Measurements from ENCODE around the gene AGPAT2. TPM values are rescaled to one million over a fixed set of nuclear protein-coding genes. Genes with fewer than 3 reads are reported as not detected.

Gene AGPAT2
- total RNA-seq, 1 donor from 2014 or later = 106 TPM

DNA sequence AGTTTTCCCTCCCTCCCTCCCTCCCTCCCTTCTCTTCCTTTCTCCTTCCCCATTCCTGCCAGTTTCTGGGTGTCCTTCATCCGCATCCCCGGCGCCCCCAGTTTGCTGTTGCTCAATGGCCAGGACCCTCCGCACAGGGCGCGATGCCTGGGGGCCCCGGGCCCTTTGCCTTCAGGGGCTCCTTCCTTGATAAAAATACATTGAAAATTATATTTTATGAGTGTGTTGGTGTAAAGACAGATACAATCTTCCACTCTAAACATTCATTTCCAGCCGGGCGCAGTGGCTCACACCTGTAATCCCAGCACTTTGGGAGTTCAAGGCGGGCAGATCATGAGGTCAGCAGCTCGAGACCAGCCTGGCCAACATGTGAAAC lies 7.6 kb upstream of the AGPAT2 start:
- intact Hi-C loops (cut with DNase I) = no loop called here
- Histone ChIP-seq H3K9me3 (no peaks in the 10 kb centered on the region), H3K27ac (peak overlapping the region; percentile 69), H3K4me1 (peaks cover 58% of the 10 kb centered on the region), H3K36me3 (no peaks in the 10 kb centered on the region), H3K27me3 (ENCODE audit: low read depth) (no peaks in the 10 kb centered on the region), H3K4me3 (no peak overlapping the region)
- TF ChIP-seq, protein P1, sequence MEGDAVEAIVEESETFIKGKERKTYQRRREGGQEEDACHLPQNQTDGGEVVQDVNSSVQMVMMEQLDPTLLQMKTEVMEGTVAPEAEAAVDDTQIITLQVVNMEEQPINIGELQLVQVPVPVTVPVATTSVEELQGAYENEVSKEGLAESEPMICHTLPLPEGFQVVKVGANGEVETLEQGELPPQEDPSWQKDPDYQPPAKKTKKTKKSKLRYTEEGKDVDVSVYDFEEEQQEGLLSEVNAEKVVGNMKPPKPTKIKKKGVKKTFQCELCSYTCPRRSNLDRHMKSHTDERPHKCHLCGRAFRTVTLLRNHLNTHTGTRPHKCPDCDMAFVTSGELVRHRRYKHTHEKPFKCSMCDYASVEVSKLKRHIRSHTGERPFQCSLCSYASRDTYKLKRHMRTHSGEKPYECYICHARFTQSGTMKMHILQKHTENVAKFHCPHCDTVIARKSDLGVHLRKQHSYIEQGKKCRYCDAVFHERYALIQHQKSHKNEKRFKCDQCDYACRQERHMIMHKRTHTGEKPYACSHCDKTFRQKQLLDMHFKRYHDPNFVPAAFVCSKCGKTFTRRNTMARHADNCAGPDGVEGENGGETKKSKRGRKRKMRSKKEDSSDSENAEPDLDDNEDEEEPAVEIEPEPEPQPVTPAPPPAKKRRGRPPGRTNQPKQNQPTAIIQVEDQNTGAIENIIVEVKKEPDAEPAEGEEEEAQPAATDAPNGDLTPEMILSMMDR (IDR thresholded peaks at IDR 0.05) = no peak
- DNase-seq = no peak
- ATAC-seq = no peak

DNA sequence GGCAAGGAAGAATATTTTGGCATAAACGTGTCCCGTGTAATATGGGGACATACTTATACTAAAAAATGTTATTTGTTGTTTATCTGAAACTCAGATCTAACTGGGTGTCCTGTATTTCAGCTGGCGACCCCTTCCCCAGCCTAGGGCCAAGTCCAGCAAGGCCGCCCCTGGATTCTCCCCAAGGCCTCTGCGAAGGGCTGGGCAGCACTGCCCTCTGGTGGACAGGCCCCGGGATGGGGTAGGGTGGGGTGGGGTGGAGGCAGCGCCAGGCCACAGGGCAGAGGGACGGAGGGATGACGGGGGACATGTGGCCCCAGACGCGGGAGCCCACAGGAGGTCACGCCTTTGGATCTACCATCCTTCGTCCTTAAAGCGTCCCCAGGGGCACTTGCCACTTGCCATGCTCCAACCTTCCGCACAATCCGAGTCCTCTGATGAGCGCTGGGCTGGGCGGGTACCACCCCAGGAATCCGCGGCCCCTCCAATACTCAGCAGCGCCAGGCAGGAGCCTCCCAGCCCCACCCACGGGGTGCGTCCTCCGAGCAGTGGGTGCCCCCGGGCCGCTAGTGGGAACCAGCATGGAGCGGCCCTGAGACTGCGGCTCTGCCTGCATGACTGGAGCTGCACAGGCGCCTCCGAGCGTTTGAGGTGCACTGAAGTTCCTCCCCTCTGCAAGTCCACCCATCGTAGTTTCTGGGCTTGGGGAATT lies 7.1 kb upstream of the AGPAT2 start:
- Histone ChIP-seq H3K27me3 (ENCODE audit: low read depth) (no peaks in the 10 kb centered on the region), H3K27ac (peak overlapping the region; percentile 62), H3K9me3 (no peaks in the 10 kb centered on the region), H3K4me3 (no peak overlapping the region), H3K4me1 (peaks cover 64% of the 10 kb centered on the region), H3K36me3 (no peaks in the 10 kb centered on the region)
- ATAC-seq = peak; percentile 81 to 82
- intact Hi-C loops (cut with DNase I) = no loop called here
- TF ChIP-seq, protein P1 (IDR thresholded peaks at IDR 0.05) = peak; percentile 85
- DNase-seq = peak; percentile 84

DNA sequence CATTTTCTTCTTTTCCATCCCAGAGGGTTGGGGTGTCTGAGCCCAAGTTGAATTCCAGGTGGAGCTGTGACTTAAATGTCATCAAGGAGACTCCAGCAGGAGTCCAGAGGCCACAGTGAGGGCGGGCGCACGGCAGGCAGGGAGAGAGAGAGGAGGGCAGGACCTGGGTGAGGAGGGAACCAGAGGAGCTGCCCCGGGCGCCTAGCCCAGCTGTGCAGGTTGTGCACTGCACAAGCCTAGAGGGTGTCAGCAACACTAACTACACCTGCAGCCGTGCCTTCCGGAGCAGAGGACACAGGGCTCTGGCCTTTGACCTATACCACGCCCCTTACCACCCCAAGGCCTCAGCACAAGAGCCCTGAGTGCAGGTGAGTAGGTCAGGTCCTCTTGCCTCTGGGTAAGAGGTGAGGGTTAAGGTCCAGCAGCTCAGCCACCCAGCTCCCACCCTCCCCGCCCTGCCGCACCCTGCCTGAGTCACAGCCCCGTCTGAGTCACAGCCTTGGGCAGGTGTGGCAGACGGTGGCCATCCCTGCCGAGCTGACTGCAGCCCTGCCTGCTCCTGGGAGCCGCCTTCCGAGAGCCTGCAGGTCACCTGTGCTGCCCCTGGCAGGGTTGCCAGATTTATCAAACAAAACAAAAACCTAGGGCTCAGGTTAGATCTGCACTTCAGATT lies 6.4 kb upstream of the AGPAT2 start:
- peak; percentile 79 for DNase-seq
- H3K27ac ChIP-seq = peak overlapping the region; percentile 62
- H3K4me1 ChIP-seq = peaks cover 71% of the 10 kb centered on the region
- intact Hi-C loops (cut with DNase I) = no loop called here
- H3K36me3 ChIP-seq = no peaks in the 10 kb centered on the region
- no peak overlapping the region for H3K4me3 ChIP-seq
- H3K9me3 ChIP-seq = no peaks in the 10 kb centered on the region
- TF ChIP-seq, protein P1 (IDR thresholded peaks at IDR 0.05) = no peak
- H3K27me3 ChIP-seq (ENCODE audit: low read depth) = no peaks in the 10 kb centered on the region
- peak; percentile 75 to 80 for ATAC-seq

DNA sequence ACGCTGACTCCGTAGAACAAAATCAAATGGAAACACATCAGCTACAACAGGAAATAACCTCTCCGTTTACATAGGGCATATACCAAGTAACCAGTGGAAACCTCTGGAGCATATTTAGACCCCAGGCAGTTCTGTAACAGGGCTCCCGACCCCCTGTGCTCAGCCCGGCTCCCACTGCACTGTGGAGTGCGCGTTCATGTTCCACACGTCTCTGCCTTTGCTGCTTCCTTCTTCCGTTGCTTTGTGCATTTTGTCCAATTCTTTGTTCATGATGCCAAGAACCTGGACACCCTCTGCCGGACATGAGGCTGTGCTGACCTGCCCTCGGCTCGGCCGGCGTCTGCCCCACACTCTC lies 5.9 kb upstream of the AGPAT2 start:
- no peaks in the 10 kb centered on the region for H3K27me3 ChIP-seq (ENCODE audit: low read depth)
- no peak for DNase-seq
- H3K36me3 ChIP-seq = no peaks in the 10 kb centered on the region
- TF ChIP-seq, protein P1 (IDR thresholded peaks at IDR 0.05) = no peak
- intact Hi-C loops (cut with DNase I) = no loop called here
- H3K4me3 ChIP-seq = no peak overlapping the region
- H3K4me1 ChIP-seq = peaks cover 76% of the 10 kb centered on the region
- no peaks in the 10 kb centered on the region for H3K9me3 ChIP-seq
- no peak for ATAC-seq
- peak overlapping the region; percentile 62 for H3K27ac ChIP-seq

DNA sequence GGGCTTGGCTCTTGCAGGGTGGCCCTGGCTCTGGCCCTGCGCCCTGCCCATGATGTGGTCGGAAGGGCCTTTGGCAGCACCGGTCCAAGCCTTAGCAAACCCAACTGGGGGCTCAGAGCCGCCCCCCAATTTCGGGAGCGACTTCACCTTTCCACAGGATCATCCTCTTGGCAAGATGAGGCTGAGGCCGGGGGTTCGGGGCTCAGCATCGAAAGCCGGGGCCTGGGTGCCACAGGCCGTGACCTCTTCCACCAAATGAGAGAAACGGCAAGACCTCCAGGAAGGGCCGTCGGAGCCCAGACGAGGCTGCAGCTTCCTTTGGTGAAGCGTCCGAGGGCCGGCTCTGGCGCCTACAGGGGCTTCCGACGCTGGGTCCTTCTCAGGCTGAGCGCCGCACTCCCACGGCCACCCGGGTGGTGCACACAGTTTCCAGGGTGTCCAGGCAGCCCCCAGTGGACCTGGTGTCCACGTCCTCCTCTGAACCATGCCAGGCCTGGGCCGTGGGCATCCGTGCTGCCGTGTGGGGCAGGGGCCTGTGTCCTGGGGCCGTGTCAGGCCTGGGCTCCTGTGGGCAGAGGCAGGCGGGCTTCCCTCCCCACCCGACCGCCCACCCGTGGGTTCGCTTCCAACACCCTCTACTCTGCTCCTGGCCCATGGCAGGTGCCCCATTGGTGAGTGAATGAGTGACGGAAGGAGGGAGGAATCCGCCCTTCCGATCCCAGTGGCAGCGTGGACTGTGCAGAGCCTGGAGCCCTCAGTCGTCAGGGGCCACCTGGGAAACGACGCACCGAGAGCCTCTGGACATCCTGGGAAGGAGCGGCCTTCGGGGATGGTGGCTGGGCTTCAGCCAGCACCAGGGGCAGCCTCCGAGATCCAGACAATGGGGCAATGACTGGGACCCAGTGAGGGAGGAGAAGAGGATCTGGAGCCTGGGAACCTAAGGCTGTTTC lies 5.2 kb upstream of the AGPAT2 start:
- Histone ChIP-seq H3K4me3 (no peak overlapping the region), H3K4me1 (peaks cover 77% of the 10 kb centered on the region), H3K9me3 (no peaks in the 10 kb centered on the region), H3K27me3 (ENCODE audit: low read depth) (no peaks in the 10 kb centered on the region), H3K36me3 (no peaks in the 10 kb centered on the region), H3K27ac (peak overlapping the region; percentile 18)
- TF ChIP-seq, protein P1 (IDR thresholded peaks at IDR 0.05) = no peak
- intact Hi-C loops (cut with DNase I) = no loop called here
- DNase-seq (no peak), ATAC-seq (no peak)

All from lower lobe of right lung (tissue), 2 donors.